Esophagus muscularis mucosa (tissue), 4 donors: ENCODE results near the gene PPFIA4. TPM values are rescaled to one million over a fixed set of nuclear protein-coding genes. Genes with fewer than 3 reads are reported as not detected.
A peak's percentile ranks its signal among the peaks of the same experiment; 100 is the strongest.

Experiments
- DNase-seq: peaks from one replicate; pipeline ENCODE4 v3.0.0-alpha.2; 2017; ENCODE audit errors: extremely low spot score
- H3K27ac ChIP-seq, 4 donors: fragments of 200-600 bp; sonication (generic); replicated peaks in 1 of 4; 1 replicate in 3 of 4; 2 replicates in 1 of 4; pipeline ENCODE4 v1.5.1; 2016 to 2019; ENCODE audit warnings: mild to moderate bottlenecking in 1 of 4
- H3K27me3 ChIP-seq, 4 donors: fragments of 200-600 bp; sonication (generic); one replicate each; pipeline versions ENCODE4 v1.5.1 to v1.6.0; 2016 to 2019
- H3K36me3 ChIP-seq, 4 donors: fragments of 200-600 bp; sonication (generic); one replicate each; pipeline ENCODE4 v1.5.1; 2016 to 2019
- H3K4me1 ChIP-seq, 4 donors: fragments of 200-600 bp; sonication (generic); one replicate each; pipeline ENCODE4 v1.5.1; 2016 to 2019
- H3K4me3 ChIP-seq, 4 donors: fragments of 200-600 bp; sonication (generic); 1 replicate in 2 of 4; 2 replicates in 2 of 4; pipeline ENCODE4 v1.5.1; 2016 to 2019; ENCODE audit warnings: mild to moderate bottlenecking in 4 of 4, moderate library complexity in 1 of 4
- H3K9me3 ChIP-seq, 4 donors: fragments of 200-600 bp; sonication (generic); 1 replicate in 3 of 4; 2 replicates in 1 of 4; pipeline ENCODE4 v1.5.1; 2016 to 2019
- CTCF ChIP-seq, 3 experiments: fragments of 200-600 bp in 2 of 3; fragments of 450-650 bp in 1 of 3; sonication (generic) in 2 of 3; IDR thresholded peaks; one replicate each; pipeline ENCODE4 v1.5.1; 2017 to 2019; ENCODE audit warnings: antibody characterized with exemption in 3 of 3, mild to moderate bottlenecking in 2 of 3, moderate library complexity in 1 of 3
- EP300 ChIP-seq: sonication (generic); formaldehyde crosslinking; IDR thresholded peaks from one replicate; pipeline ENCODE4 v1.6.1; 2017; ENCODE audit warnings: antibody characterized with exemption
- POLR2A ChIP-seq: fragments of 450-650 bp; IDR thresholded peaks from one replicate; pipeline ENCODE4 v1.6.1; 2017; ENCODE audit warnings: antibody characterized with exemption, moderate library complexity, mild to moderate bottlenecking, low read depth
- POLR2AphosphoS5 ChIP-seq, 2 donors: sonication (generic); formaldehyde crosslinking; IDR thresholded peaks; one replicate each; pipeline ENCODE4 v1.6.1; 2017; ENCODE audit warnings: antibody characterized with exemption in 2 of 2
- WGBS: methylation state at CpG from one replicate; pipeline ENCODE4 v1.1.5; 2018; 5-methylcytosine and 5-hydroxymethylcytosine counted together
- intact Hi-C: fragments of 100-400 bp; cut with DNase I; formaldehyde crosslinking; loops from one replicate; pipeline ENCODE4 v1.15.1; 2023
- total RNA-seq, 4 donors: library from RNA; depleted of rRNA; stranded (reverse); fragments of >200 nt; gene quantifications; one replicate each; pipeline versions ENCODE4 v1.1.0 to v1.2.1, GENCODE V29; 2016

The PPFIA4 gene
- total RNA-seq, 4 donors from 2014 or later = 0.42 to 1.6 (median 1.1) TPM

GRCh38 chr1:203082231-203082505 lies 55.9 kb downstream of the PPFIA4 start:
- 63% methylated on average over 3 of the region's 3 CpGs for WGBS
- intact Hi-C loops = no loop called here
- H3K27me3 ChIP-seq = peaks cover 0 to 36% (median 0%) of the 10 kb centered on the region in 4 donors
- no peaks in the 10 kb centered on the region for H3K36me3 ChIP-seq
- no peak for DNase-seq
- H3K4me3 ChIP-seq = no peak overlapping the region
- peaks cover 0 to 2% (median 0%) of the 10 kb centered on the region in 4 donors for H3K4me1 ChIP-seq
- H3K27ac ChIP-seq = no peak overlapping the region
- TF ChIP-seq EP300 (no peak), POLR2A (no peak), CTCF (IDR thresholded peaks at IDR 0.05) (no peak), POLR2AphosphoS5 (IDR thresholded peaks at IDR 0.05) (no peak)
- H3K9me3 ChIP-seq = no peaks in the 10 kb centered on the region

- Histone ChIP-seq H3K4me1 (peaks cover 0 to 2% (median 0%) of the 10 kb centered on the region in 4 donors), H3K9me3 (no peaks in the 10 kb centered on the region), H3K27me3 (peaks cover 0 to 32% (median 0%) of the 10 kb centered on the region in 4 donors), H3K36me3 (no peaks in the 10 kb centered on the region), H3K27ac (no peak overlapping the region), H3K4me3 (no peak overlapping the region)
- TF ChIP-seq CTCF (IDR thresholded peaks at IDR 0.05) (no peak), POLR2A (no peak), POLR2AphosphoS5 (IDR thresholded peaks at IDR 0.05) (no peak), EP300 (no peak)
- intact Hi-C loops = no loop called here
- 61% methylated on average over 10 of the region's 11 CpGs for WGBS
- peak; percentile 85 for DNase-seq
These were observed 56.5 kb downstream of the PPFIA4 start for GRCh38 chr1:203082571-203083462.

- no peaks in the 10 kb centered on the region for H3K9me3 ChIP-seq
- H3K27me3 ChIP-seq = peaks cover 0 to 25% (median 0%) of the 10 kb centered on the region in 4 donors
- intact Hi-C loops = no loop called here
- DNase-seq = peak; percentile 87
- H3K4me1 ChIP-seq = peaks cover 0 to 2% (median 0%) of the 10 kb centered on the region in 4 donors
- H3K36me3 ChIP-seq = no peaks in the 10 kb centered on the region
- no peak overlapping the region for H3K4me3 ChIP-seq
- no peak for TF ChIP-seq CTCF (IDR thresholded peaks at IDR 0.05)
- no peak for TF ChIP-seq POLR2A
- no peak for TF ChIP-seq POLR2AphosphoS5 (IDR thresholded peaks at IDR 0.05)
- no peak for TF ChIP-seq EP300
- no peak overlapping the region for H3K27ac ChIP-seq
- 86% methylated on average over 9 of the region's 11 CpGs for WGBS
These were observed 57.2 kb downstream of the PPFIA4 start for GRCh38 chr1:203083463-203083921.

- no peak for TF ChIP-seq POLR2A
- TF ChIP-seq CTCF (IDR thresholded peaks at IDR 0.05) = no peak
- TF ChIP-seq POLR2AphosphoS5 (IDR thresholded peaks at IDR 0.05) = no peak
- TF ChIP-seq EP300 = no peak
- intact Hi-C loops = no loop called here
- Histone ChIP-seq H3K4me1 (peaks cover 0 to 2% (median 0%) of the 10 kb centered on the region in 4 donors), H3K27ac (no peak overlapping the region), H3K4me3 (no peak overlapping the region), H3K9me3 (no peaks in the 10 kb centered on the region), H3K27me3 (peaks cover 0 to 22% (median 0%) of the 10 kb centered on the region in 4 donors), H3K36me3 (no peaks in the 10 kb centered on the region)
- peak; percentile 74 for DNase-seq
- WGBS = 95% methylated on average over 9 of the region's 14 CpGs
These were observed 58.6 kb downstream of the PPFIA4 start for GRCh38 chr1:203084588-203085527.
